Activated CD4-positive, alpha-beta T cell treated with anti-CD3 and anti-CD28 coated beads for 48 hours (primary cell): Measurements from ENCODE around the gene NRAP.

Source experiments
- DNase-seq: peaks from one replicate; pipeline ENCODE4 v3.0.0-alpha.2; 2020

NRAP gene

DNA sequence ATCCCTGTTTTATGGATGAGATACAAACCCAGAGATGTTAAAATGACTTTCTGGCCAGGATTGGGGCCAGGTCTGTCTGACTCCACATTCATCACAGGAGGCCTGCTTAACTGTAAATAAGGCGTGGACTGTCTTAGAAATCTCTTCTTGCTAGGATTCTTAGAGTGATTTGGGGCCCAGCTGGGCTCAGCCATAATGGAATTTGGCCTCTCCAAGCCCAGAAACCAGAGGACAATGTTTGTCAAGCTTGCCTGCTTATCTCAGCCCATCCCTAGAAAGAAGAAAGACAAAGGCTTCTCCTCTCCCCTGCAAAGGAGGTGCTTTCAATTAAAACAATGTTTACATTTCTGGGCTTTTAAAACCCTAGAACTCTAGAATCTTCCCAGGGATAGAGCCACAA, 108.1 kb downstream of the NRAP start:
- DNase-seq = no peak

DNA sequence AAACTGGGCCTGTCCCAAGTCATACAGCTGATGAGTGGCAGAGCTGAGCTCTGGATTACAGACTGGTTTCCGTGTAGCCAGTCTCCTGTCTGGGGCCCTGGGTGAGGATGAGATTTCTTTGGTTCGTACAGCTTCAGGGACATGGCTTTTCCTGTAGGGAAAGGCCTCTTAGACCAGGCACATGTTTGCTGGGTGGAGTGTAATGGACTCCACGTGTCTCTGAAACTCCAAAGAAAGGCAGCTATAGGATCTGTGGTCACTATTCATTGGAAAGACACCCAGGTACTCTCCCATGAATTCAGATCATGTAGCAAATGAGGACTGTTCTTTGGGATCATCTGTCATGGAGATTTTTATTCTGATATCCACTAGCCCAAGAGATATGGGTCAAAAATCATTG, 108.6 kb downstream of the NRAP start:
- DNase-seq = no peak

DNA sequence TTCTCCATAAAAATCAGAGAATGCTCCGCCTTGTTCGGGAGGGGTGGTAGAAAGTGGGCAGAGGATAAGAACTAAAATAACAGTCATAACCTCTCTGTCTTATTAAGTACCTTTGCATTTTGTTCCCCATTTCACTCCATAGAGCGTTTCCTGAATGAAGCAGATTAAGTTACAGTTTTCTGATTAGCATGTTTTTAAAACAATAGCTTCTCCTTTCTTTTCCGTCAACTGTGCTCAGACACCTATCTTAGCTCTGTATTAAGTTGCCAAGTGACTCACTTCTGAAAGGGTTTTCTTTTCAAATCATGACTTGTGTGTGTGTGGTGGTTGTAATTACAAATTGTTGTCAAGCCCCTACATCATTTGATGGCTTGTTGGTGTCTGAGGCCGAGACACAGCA, 109.6 kb downstream of the NRAP start:
- no peak for DNase-seq

GRCh38 chr10:113553149-113553548, 110.7 kb downstream of the NRAP start:
- DNase-seq = no peak

- DNase-seq = no peak
These were observed 111.1 kb downstream of the NRAP start, which contains the start of gene HABP2 for GRCh38 chr10:113552701-113553100. Gene HABP2 (plus strand): TSS chr10:113553053. CDS start chr10:113553122, 69 bp downstream.

- DNase-seq = no peak
These were observed 111.8 kb downstream of the NRAP start for GRCh38 chr10:113552014-113552413.

- DNase-seq = no peak
These were observed 113.5 kb downstream of the NRAP start for GRCh38 chr10:113550365-113550764.

DNA sequence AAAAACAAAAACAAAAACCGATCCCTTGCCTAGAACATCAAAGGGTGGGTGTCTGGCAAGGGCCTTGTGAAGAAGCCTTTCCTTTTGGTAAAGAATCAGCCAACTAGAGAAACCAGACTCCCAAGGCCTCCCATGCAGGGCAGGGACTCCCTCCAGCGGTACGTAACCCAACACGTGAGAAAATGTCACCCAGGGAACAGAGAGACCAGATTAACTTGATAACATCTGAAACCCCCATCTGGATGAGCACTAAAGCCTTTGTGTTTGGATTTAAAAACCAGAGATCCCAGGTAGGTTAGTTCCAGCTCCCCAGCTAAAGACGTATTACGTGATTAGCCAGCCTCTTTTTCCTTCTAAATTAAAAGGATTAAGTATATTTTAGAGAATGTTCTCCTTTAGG, 114.0 kb downstream of the NRAP start:
- no peak for DNase-seq

DNA sequence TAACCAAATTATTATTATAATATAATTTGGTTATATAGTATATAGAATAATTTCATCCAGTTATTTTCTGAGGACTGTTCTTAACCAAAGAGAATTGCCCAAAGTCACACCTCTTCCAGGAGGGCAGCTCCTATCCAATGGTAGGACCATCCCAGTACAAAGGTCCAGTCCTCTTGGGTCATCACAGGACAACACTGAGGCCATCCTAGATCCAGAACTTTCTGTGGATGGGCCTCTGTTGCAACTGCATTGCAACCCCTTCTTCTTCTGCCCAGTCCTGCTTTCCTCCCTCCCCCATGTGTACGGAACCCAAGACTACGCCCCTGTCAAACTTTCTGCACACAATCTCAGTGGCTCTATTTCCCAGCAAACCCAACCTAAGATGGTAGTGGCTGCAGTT, 116.4 kb downstream of the NRAP start:
- DNase-seq = no peak

DNA sequence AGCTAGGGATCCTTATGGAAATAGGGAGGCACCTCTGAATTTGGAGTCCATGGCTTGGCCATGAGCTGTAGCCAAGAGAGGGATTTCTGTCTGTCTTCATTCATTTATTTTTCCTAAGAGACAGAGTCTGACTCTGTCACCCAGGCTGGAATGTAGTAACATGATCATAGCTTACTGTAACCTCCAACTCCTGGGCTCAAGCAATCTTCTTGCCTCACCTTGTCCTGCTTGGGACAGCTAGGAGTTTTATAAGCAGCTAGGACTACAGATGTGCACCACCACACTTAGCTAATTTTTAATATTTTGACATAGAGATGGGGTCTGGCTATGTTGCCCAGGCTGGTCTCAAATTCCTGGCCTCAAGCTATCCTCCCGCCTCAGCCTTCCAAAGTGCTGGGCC, 119.4 kb downstream of the NRAP start:
- no peak for DNase-seq

- no peak for DNase-seq
These were observed 120.5 kb downstream of the NRAP start for GRCh38 chr10:113543107-113543955.

GRCh38 chr10:113541549-113541927, 122.3 kb downstream of the NRAP start:
- no peak for DNase-seq

GRCh38 chr10:113540845-113541548, 122.8 kb downstream of the NRAP start:
- no peak for DNase-seq

GRCh38 chr10:113539789-113540188, 124.1 kb downstream of the NRAP start:
- no peak for DNase-seq
